Sigmoid colon (tissue), 7 donors: ENCODE measurements around the gene FNDC4. TPM values are rescaled to one million over a fixed set of nuclear protein-coding genes. Genes with fewer than 3 reads are reported as not detected.

Source experiments
- DNase-seq: peaks from one replicate; pipeline ENCODE4 v3.0.0-alpha.2; 2019
- H3K27ac ChIP-seq, 4 donors: fragments of 200-600 bp; sonication (generic); one replicate each; pipeline ENCODE4 v1.5.1; 2016 to 2019; ENCODE audit warnings: mild to moderate bottlenecking in 1 of 4
- H3K27me3 ChIP-seq, 3 donors: fragments of 200-600 bp; sonication (generic); one replicate each; pipeline ENCODE4 v1.5.1; 2019; ENCODE audit warnings: mild to moderate bottlenecking in 1 of 3
- H3K36me3 ChIP-seq, 4 donors: fragments of 200-600 bp; sonication (generic); one replicate each; pipeline ENCODE4 v1.5.1; 2016 to 2019
- H3K4me1 ChIP-seq, 4 donors: fragments of 200-600 bp; sonication (generic); one replicate each; pipeline ENCODE4 v1.5.1; 2017 to 2019
- H3K4me3 ChIP-seq, 4 donors: fragments of 200-600 bp; sonication (generic); one replicate each; pipeline ENCODE4 v1.5.1; 2017 to 2019; ENCODE audit warnings: mild to moderate bottlenecking in 2 of 4, moderate library complexity in 1 of 4
- H3K9me3 ChIP-seq, 4 donors: fragments of 200-600 bp in 3 of 4; sonication (generic) in 3 of 4; one replicate each; pipeline versions ENCODE4 v1.5.1 to v1.6.1; 2013 to 2019
- CTCF ChIP-seq, 4 experiments: fragments of 450-650 bp in 3 of 4; fragments of 200-600 bp in 1 of 4; IDR thresholded peaks; one replicate each; pipeline ENCODE4 v1.5.1; 2016 to 2019; ENCODE audit warnings: antibody characterized with exemption in 4 of 4, mild to moderate bottlenecking in 3 of 4, moderate library complexity in 2 of 4
- EP300 ChIP-seq, 4 donors: sonication (generic); formaldehyde crosslinking; IDR thresholded peaks; one replicate each; pipeline ENCODE4 v1.6.1; 2017; ENCODE audit warnings: antibody characterized with exemption in 4 of 4
- POLR2A ChIP-seq, 2 donors: fragments of 450-650 bp; IDR thresholded peaks; one replicate each; pipeline ENCODE4 v1.6.1; 2016; ENCODE audit warnings: antibody characterized with exemption in 2 of 2, mild to moderate bottlenecking in 2 of 2, moderate library complexity in 2 of 2
- POLR2AphosphoS5 ChIP-seq, 4 donors: sonication (generic); formaldehyde crosslinking; IDR thresholded peaks; one replicate each; pipeline ENCODE4 v1.6.1; 2017; ENCODE audit warnings: antibody characterized with exemption in 4 of 4
- WGBS, 2 donors: extraction: QIAGEN DNeasy Blood & Tissue Kit; methylation state at CpG; one replicate each; pipeline ENCODE4 v1.1.7; 2013; 5-methylcytosine and 5-hydroxymethylcytosine counted together
- intact Hi-C: fragments of 100-400 bp; cut with DNase I; formaldehyde crosslinking; loops from one replicate; pipeline ENCODE4 v1.15.1; 2023
- polyA plus RNA-seq, 3 donors: library from polyadenylated mRNA; stranded (reverse); fragments of 200-250 nt; gene quantifications; one replicate each; pipeline ENCODE4 v1.2.3, GENCODE V29; 2013
- total RNA-seq, 4 donors: library from RNA; depleted of rRNA; stranded (reverse); fragments of >200 nt; gene quantifications; one replicate each; pipeline ENCODE4 v1.1.0, GENCODE V29; 2016
- donor health status: healthy with polysubstance abuse.
- donor health status: Bipolar disorder and iron deficiency.
- donor health status: healthy.

Gene FNDC4
- total and polyA plus RNA-seq, 7 donors: 0.69 to 6.8 (median 6.1) TPM

GRCh38 chr2:27489498-27490397 lies 5.3 kb downstream of the FNDC4 start, which contains the start of gene IFT172:
Gene IFT172, minus strand, starts transcription at chr2:27489743. Its CDS starts 90 bp downstream, at chr2:27489653.
- peak within 1 kb of the TSS; percentile 56 to 71 (median 68) for H3K4me3 ChIP-seq
- DNase-seq: peak; percentile 100
- H3K4me1 ChIP-seq: peaks cover 0 to 22% (median 14%) of the 10 kb centered on the region in 4 donors
- peak; percentile 42 to 68 for TF ChIP-seq POLR2A (IDR thresholded peaks at IDR 0.05)
- no peak for TF ChIP-seq CTCF (IDR thresholded peaks at IDR 0.05)
- peak; percentile 92 to 96 (median 94) for TF ChIP-seq POLR2AphosphoS5 (IDR thresholded peaks at IDR 0.05)
- peak in 1 of 4 donors; percentile 38 for TF ChIP-seq EP300 (IDR thresholded peaks at IDR 0.05)
- H3K27me3 ChIP-seq: no peaks in the 10 kb centered on the region
- peaks cover 0 to 10% (median 0%) of the 10 kb centered on the region in 4 donors for H3K36me3 ChIP-seq
- H3K27ac ChIP-seq: peak within 1 kb of the TSS; percentile 68 to 86 (median 80)
- H3K9me3 ChIP-seq: no peaks in the 10 kb centered on the region
- 8 to 9% methylated on average over 43 of the region's 43 CpGs for WGBS, 2 donors
- intact Hi-C loops: loop anchor here (2.0 to 10.0 kb wide), 3 partner anchors 93 to 275 kb away; partner anchors contain the start of genes ATRAID, CAD, CCDC121 and GPN1

- DNase-seq: no peak
- H3K27me3 ChIP-seq: no peaks in the 10 kb centered on the region
- H3K4me3 ChIP-seq: peak overlapping the region; percentile 56 to 71 (median 68)
- WGBS, 2 donors: 5 to 7% methylated on average over 11 of the region's 11 CpGs
- TF ChIP-seq POLR2AphosphoS5 (IDR thresholded peaks at IDR 0.05) (no peak), EP300 (IDR thresholded peaks at IDR 0.05) (no peak), POLR2A (IDR thresholded peaks at IDR 0.05) (no peak), CTCF (IDR thresholded peaks at IDR 0.05) (no peak)
- no peaks in the 10 kb centered on the region for H3K9me3 ChIP-seq
- H3K36me3 ChIP-seq: peaks cover 0 to 16% (median 0%) of the 10 kb centered on the region in 4 donors
- peak overlapping the region; percentile 68 to 86 (median 80) for H3K27ac ChIP-seq
- intact Hi-C loops: no loop called here
- peaks cover 0 to 16% (median 9%) of the 10 kb centered on the region in 4 donors for H3K4me1 ChIP-seq
Measured at GRCh38 chr2:27489118-27489497, 5.9 kb downstream of the FNDC4 start.

GRCh38 chr2:27485496-27485895 lies 9.5 kb downstream of the FNDC4 start:
- no peaks in the 10 kb centered on the region for H3K27me3 ChIP-seq
- peaks cover 0 to 13% (median 9%) of the 10 kb centered on the region in 4 donors for H3K4me1 ChIP-seq
- H3K36me3 ChIP-seq: peaks cover 7 to 52% (median 12%) of the 10 kb centered on the region in 4 donors
- 83 to 86% methylated on average over 3 of the region's 3 CpGs for WGBS, 2 donors
- H3K27ac ChIP-seq: no peak overlapping the region
- no peaks in the 10 kb centered on the region for H3K9me3 ChIP-seq
- TF ChIP-seq POLR2A (IDR thresholded peaks at IDR 0.05) (no peak), EP300 (IDR thresholded peaks at IDR 0.05) (no peak), POLR2AphosphoS5 (IDR thresholded peaks at IDR 0.05) (no peak), CTCF (IDR thresholded peaks at IDR 0.05) (no peak)
- no peak for DNase-seq
- H3K4me3 ChIP-seq: no peak overlapping the region
- intact Hi-C loops: no loop called here

- Histone ChIP-seq H3K4me1 (no peaks in the 10 kb centered on the region), H3K27me3 (no peaks in the 10 kb centered on the region), H3K27ac (no peak overlapping the region), H3K36me3 (peaks cover 0 to 60% (median 15%) of the 10 kb centered on the region in 4 donors), H3K4me3 (no peak overlapping the region), H3K9me3 (no peaks in the 10 kb centered on the region)
- no peak for DNase-seq
- WGBS, 2 donors: 95 to 96% methylated on average over 5 of the region's 5 CpGs
- no peak for TF ChIP-seq CTCF (IDR thresholded peaks at IDR 0.05)
- no peak for TF ChIP-seq POLR2AphosphoS5 (IDR thresholded peaks at IDR 0.05)
- TF ChIP-seq EP300 (IDR thresholded peaks at IDR 0.05): no peak
- no peak for TF ChIP-seq POLR2A (IDR thresholded peaks at IDR 0.05)
- intact Hi-C loops: no loop called here
Measured at GRCh38 chr2:27471961-27472360, 23.0 kb downstream of the FNDC4 start.
